ENCODE results near the gene CCDC7.

GRCh38 chr10:32538256-32538655 is 92.3 kb downstream of the CCDC7 start:
- TF ChIP-seq JUND (IDR thresholded peaks at IDR 0.05) (no peak), MAX (IDR thresholded peaks at IDR 0.05; ENCODE audit: low read depth) (no peak), CTCF (IDR thresholded peaks at IDR 0.05) (no peak), EP300 (IDR thresholded peaks at IDR 0.05; ENCODE audit: borderline replicate concordance in 1 of 2, low read depth in 1 of 2, low read length in 1 of 2) (no peak), NRF1 (IDR thresholded peaks at IDR 0.05; ENCODE audit: low read depth, low read length) (no peak), EZH2phosphoT487 (IDR thresholded peaks at IDR 0.05; ENCODE audit: borderline replicate concordance, low read depth) (no peak), TAF1 (IDR thresholded peaks at IDR 0.05; ENCODE audit: borderline replicate concordance, low read depth, low read length) (no peak), POLR2AphosphoS5 (IDR thresholded peaks at IDR 0.05; ENCODE audit: low read depth, low read length) (no peak), SMC3 (IDR thresholded peaks at IDR 0.05; ENCODE audit: low read depth, low read length) (no peak)

Data from SK-N-SH (cell line).